HG03565 (cell line): ENCODE results near the gene NOTCH1.

Source experiments
- ATAC-seq: cut with Tn5 transposase; IDR thresholded peaks from one replicate; pipeline ENCODE4 v1.9.1; 2021; ENCODE audit warnings: mild to moderate bottlenecking, moderate library complexity; ENCODE audit not compliant: unreplicated experiment

NOTCH1 gene

DNA sequence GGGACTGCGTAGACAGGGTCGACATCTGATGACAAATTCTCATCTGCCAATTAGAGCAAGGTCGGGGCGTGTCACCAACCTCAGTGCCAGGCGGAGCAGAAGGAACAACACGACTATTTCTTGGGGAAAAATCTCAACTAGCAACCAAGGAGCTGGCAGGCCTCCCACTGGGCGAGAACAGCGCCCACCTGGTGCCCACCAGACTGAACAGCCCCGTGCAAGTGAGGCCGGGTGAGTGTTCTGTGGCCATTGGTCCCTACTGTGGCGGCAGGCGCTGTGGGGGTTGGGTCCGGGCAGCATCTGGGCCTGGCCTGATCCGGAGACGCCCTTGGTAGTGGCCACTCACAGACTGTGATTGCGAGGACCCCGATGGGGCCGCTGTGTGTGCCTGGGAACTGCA lies 11.5 kb downstream of the NOTCH1 start:
- no peak for ATAC-seq

DNA sequence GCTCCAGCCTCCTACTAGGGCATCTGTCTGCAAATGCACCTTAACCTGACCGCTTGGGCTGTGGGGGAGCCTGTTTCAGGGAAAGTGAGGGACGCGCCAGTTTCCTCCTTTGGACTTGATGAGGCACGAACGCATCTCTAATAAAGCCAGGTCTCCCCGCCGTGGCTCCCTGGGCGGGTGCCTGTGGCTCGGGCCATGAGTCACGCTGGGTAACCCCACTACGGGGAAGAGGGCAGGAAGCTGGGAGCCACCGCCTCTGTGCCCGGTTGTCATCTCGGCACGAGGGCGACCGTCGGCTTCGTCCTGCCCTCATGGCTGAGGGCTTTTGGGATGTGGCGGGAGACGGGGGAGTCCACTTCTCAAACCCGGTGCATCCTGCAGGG lies 12.1 kb downstream of the NOTCH1 start:
- no peak for ATAC-seq

DNA sequence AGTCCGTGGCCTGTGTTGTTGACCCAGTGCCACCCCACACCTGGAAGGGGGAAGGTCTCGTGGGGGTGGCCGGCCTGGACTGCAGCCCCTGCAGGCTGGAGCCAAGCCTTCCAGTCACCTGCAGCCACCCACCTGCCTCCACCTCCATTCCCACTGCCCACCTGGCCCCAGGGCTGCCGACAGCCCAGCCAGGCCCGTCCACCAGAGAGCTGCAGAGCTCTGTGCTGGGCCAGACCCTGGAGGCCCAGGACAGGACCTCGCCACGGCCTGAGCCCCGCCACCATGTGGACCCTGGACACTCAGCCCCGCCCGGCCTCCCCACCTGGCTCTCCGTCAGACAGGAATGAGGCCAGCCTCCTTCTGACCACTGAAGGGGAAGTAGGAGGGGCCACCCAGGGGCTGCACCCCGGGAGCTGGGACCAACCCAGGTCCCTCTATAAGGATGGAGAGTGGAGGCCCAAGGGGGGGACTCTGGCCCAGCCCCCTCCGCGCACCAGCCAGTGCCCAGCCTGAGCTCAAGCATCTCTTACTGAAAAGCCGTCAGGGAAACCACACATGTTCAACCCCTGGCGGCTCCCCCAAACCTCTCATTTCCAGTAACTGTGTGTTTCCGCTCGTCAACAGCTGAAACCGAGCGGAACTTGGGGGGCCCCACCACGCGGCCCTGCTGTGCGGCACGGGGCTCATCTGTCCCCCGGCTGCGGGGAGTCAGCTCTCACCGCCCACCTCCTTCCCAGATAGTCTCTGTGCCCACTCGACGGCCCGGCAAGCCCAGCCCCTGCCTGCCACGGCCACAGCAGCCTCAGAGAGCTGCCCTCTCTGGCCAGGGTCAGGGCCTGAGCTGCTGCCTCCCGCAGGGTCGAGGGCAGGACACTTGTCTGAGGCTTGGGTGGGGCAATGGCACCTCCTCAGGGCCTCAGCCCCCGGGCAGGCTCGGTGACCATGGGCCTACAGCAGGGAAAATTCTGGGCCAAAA lies 12.8 kb downstream of the NOTCH1 start:
- ATAC-seq, result no peak

DNA sequence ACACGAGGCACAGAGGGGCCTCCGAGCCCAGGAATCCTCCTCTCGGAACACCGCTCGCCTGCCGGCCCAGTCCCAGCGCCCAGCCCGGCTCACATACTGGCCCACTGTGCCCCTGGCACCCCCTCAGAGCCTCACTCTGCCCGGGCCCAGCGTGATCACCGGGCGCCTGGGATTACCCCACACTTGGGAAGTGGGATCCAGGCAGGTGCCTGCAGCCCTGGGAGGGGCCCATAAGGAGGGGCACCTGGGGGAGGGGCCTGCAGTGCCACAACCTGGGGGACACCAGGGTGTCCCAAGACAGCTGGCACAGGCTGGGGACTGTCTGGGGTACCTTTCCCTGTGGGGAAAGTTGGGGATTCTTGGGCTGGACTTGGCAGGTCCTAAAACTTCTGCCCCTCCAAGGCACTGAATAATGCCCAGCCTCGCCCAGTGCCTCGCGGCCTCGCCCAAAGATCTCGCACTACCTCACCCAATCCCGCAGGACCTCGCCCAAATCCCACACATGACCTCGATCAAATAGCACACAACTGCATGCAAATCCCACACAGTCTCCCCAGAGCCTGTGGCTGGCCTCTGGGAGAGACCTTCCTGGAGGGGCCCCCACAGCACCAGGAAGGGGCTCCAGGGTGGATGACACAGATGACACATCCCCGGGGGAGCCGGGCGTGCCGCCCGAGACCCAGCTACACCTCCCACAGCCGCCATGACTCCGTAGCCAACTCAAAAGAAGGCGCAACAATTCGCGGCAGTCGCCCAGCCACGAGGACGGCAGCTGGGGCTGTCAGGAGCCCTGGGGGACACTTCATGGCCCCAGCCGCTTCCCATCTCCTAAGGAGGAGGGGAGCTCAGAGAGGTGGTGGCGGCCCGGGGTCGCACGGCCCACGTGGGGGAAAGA lies 13.7 kb downstream of the NOTCH1 start:
- no peak for ATAC-seq

DNA sequence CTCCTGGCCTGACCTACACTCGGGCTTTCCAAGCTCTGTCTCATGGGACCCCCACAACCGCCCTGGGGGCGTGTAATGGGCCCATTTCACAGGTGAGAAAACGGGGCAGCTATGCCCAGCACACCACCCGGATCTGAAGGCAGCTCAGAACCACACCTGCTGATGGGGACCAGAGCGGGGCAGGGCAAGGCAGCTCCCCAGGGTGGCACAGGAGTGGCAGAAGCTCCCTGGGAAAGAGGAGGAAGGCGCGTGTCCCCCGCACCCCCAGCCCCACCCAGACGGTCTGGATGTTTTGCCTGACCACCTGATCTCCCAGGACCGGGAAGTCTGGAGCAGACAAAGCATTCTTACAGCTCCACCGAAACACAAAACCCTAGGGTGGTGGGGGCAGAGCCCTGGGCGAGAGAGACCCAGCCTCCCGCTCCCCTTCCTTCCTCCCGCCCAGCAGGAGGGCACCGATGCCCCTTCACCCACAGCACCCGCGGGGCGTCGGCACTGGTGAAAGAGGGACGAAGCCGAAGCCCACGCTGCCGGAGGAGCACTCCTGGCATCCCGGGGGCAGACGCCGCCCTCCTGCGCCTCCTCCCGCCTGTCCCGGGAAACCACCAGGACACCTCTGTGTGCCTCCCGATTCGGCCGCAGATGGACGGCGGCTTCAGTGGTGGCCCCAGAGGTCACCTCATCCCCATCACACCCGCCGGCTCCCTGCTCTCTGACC lies 14.5 kb downstream of the NOTCH1 start:
- no peak for ATAC-seq

DNA sequence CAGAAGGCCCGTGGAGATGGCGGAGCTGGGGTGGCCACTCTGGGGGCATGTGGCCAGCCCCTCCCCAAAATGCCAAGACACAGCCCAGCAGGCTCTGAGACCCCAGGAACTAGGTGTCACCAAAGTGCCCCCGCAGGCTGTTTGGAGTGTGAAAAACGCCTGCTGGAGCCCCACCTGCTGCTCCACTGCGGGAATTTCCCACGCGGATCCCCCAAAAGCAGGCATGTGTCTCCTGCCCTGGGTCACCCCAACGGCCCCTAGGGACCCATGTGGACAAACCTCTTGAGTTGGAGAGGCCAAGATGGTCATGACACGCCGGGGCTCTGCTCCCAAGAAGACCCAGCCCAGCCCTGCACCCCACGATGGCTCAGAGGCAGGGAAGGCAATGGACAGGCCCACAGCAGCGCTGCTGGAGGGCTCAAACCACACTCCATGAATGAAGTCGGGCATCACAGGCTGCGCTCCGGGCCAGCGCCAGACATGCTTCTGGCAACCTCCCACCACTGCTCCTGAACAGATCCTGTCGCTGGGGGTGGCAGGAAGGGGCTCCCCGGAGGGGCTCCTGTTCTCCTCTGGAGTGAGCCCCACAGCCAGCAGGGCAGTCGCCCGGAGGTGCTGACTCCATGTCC lies 15.3 kb downstream of the NOTCH1 start:
- ATAC-seq, result no peak

DNA sequence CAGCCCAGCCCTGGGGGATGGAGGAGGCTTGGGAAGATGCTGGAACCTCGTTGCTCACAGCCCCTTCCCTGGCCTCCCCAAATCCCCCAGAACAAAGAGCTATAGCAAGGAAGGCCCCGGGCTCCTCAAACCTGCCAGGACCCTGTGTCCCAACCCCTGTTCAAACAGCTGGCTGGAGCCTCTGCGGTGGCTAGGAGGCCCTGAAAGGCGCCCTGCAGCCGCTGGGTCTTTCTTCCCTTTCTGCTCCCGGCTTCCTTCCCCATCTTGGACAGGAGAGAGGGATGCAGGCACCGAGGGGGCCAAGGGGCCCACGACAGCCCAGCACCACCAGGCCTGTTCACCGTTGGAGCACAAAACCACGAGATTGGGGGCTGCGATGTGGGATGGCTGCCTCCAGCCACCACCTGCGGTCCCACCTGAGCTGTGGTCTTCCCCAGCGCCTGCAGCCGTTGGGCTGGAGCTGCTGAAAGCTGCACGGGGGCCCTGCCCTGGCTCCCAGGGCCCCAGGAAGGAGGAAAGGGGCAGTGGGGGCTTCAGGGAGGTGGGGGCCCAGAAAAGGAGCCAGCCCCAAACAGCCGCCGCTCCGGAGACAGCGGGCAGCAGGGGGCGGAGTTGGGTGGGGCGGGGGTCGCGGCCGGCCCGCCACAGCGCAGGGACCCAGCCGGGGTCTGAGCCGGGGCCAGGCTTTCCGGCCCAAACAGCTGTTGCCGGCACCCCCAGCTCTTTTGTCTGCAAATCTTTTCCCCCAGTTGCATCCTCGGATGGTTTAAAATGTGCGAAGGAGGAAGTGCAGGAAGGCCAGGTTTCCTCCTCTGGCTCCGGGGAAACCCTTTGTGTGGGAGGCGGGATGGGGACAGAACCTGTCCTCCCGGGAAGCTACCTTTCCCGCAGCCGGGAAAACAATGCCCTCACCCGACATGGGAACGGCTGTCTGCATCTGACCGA lies 16.1 kb downstream of the NOTCH1 start:
- no peak for ATAC-seq

DNA sequence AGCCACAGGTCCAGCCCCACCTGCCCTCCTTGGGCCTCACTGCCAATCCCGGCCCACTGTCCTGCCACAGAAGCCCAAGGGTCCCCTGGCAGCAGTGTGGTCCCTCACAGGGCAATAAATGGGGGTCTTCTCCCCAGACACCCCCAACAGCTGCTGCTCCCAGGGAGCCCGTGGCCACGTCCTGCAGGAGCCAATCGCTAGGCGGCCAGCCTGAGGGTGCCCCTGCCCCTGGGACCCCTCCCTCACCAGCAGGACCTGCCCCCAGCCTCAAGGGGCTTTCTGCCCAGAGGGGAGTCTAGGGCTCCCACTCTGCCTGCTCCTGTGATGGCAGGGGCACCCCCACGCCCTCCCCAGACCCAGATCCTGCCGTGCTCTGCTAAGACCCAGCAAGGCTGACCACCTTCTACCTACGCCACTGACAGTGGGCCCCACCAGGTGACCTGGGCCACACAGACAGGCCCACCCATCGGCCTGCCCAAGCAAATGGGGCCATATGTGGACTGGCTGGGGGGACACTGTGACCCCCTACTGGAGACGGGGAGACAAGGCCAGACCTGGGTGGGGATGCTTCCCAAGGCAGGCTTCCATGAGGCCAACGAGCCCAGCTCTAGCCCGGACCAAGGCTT lies 17.0 kb downstream of the NOTCH1 start:
- no peak for ATAC-seq

DNA sequence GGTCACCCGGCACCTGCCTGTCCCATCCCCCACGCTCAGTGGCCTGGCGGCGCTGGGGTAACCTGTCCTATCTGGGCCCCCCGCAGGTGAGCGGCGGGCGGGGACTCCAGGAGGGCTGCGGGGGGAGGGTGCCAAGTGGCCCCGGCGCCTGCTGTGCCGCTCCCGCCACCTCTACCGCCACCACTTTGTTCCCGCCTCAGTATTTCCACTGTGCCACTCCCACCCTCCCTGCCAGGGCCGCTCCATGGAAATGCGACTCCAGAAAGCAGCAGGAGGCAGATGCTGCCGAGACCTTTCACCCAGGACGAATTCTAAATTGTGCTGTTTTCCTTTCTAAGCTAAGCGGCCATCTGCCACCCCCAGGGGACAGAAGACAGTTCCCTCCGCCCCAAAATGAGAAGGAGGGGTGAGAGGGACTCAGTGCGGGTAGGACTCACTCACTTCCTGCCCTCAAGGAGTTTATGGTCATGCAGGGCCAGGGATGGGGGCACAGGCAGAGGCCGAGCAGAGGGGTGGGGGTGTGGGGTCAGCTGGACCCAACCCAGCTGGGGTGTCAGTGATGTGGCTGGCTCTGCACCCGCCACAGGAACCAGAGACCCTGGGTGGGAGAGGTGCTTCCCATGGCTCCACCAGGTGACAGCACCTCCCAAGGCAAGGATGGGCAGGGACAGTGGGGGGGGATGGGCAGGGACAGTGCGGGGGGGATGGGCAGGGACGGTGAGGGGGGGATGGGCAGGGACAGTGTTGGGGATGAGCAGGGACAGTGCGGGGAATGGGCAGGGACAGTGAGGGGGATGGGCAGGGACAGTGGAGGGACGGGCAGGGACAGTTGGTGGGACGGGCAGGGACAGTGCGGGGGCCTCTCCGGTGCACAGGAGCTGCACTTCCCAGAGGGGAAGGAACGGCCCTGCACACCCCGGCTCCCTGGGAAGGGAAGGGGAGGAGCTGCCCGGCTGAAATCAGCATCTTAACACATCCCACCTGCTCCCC lies 17.8 kb downstream of the NOTCH1 start:
- no peak for ATAC-seq

DNA sequence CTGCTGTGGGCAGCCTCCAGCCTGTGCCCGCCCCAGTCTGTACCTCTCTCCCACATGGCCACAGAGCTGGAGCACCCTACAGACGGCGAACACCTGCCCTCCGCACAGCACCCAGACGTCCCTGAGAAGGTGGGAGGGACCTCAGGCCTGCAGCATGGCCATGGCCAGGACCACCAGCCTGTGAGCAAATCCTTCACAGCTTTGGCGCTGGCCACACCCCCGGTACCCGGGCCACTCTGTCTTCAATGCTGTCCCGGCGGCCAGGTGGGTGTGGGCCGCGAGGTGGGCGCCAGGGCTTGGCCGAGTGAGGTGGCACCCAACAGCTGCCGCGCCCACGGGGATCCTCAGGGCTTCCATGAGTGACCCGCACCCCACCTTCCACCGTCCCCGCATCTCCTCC lies 18.7 kb downstream of the NOTCH1 start:
- ATAC-seq, result no peak

DNA sequence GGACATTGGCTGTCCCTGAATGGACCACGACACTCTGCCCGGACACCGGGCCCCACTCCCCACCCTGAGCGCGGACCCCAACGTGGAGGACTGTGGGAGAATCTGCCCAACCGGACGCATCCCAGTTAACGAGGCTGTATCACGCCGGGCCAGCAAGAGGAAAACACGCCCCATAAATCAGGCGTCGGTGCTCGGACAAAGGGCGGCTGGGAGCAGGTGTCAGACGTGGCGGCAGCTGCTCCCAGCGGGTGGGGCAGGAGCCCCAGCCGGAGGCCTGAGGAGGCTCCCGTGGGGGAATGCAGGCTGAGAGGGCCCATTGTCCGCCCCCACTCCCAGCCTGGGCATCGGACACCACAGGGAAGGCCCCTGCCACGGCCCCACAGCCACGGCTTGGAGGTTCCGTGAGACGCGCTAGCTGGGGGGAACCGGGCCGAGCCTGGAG lies 19.2 kb downstream of the NOTCH1 start:
- ATAC-seq, result no peak

DNA sequence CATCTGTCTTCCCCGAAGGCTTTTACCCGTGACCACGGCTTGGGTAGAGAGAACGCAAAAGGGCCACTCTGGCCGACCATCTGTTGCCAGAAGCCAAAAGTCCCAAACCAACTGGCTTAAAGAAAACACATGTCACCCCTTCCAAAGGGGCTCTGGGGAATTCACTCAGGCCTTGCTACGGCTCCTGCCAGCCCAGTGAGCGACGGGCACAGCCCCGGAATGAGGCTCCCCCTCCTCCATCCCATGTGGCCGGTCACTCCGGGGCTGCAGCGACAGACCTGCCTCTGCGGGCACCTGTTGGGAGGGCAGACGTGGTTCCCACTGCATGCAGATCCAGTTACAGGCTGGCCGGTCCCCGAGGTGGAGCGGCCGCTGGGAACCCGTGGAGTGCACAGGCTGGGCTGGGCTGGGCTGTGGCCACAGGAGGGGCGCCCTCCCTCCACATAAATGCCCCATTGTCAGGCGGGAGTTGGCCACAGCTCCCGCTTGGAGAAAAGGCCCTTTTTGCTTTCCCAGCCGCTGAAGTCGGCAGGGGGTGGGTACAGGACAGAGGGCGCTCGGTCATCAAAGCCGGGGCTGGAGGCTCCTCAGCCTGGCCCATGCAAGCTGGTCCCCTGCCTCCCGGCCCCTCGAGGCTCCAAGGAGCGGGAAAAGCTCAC lies 19.9 kb downstream of the NOTCH1 start:
- no peak for ATAC-seq

DNA sequence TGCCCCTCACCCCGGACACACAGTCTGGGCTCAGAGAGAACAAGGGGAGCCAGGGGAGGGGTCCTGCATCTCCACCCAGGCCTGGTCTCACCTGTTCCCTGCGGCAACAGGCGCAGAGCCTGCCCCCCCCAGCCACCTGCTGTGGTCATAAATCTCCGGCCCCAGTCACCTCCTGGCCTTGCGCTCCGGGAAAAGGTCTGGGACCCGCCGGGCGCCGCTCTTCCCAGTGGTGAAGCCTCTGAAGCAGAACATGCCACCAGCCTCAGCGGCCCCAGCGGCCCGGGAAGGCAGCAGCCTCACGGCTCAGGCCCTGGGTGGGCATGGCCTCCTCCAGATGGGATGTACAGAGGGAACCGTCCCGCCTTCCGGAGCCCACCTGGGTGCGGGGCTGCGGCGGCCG lies 20.6 kb downstream of the NOTCH1 start:
- ATAC-seq, result no peak

DNA sequence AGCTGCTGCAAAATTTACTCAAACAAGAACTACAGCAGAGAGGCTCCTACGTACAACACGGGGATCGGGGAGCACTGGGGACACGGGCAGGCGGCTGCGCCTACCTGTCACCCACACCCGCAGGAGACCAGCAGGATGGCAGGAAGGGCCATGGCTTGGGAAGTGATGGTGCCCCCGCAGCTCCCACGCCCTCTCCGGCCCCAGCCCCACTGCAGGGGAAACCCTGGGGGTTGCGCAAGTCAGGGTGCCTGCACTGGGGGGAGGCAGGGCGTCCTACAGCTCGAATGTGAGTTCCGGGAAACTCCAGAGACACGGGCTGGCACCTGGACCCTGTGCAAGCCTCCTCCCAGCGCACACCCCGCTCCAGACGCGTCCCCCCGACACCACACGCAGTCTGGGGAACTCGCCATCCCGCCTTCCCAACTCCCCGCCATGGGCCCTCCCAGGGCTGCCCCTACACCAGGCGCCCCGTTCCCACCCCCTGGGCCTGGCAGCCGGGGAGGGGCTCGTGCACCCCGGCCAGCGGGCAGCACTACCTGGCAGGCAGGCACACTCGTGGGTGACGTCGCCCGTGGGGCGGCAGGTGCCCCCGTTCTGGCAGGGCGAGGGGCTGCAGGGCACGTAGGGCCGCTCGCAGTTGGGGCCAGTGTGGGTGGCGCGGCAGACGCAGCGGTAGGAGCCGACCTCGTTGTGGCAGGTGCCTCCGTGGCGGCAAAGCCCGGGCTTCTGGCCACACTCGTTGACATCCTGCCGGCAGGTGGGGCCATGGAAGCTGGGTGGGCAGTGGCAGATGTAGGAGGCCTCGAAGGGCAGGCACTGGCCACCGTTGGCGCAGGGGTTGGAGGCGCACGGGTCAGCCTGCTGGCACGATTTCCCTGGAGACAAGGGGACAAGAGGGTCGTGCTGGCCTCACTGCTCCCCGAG lies 23.3 kb downstream of the NOTCH1 start:
- no peak for ATAC-seq

DNA sequence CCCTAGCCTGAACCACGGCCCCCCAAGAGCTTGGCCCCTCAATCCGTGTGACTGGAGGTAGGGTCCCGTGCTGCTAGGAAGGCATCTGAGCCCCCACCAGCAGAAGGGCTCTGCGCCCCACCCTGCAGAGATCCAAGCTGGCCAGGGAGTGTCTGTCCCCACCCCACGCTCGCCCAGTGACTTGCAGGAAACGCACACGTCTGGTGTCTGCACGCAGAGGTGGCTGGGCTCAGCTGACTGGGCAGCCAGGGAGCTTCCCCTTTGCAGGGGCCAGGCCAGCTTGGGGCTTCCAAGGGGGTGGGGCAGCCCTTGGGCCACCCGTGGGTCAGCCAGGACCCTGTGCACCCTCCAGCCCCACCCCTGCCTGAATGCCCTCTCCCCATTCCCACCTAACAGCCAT lies 24.3 kb downstream of the NOTCH1 start:
- no peak for ATAC-seq

DNA sequence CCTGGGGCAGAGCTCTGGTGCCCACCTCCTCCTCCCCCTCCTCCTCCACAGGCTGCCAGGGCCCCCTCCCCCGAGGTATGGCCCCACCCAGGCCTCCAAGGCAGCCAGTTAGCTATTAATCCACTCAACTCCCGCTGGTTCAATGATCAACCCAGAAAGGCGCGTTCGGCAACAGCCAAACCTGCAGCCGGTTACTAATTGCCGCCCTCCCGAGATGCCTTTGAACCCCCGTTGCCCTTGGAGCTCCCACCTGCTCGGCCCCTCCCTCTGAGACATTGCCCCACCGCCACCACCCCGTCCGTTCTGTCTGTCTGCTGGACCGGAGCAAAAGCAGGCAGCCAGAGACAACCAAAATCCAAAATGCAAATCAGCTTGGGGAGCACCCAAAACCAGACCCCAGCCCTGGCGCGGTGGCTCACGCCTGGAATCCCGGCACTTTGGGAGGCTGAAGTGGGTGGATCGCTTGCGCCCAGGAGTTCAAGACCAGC lies 25.8 kb downstream of the NOTCH1 start:
- ATAC-seq, result no peak
